Activated naive CD8-positive, alpha-beta T cell (primary cell): Measurements from ENCODE around the gene MCCD1.
"Not testable (repeated sequence)": the region's sequence is repeated elsewhere in the genome, so short reads cannot be mapped to it uniquely, and the experiment has no call there.

Experiments
- H3K27ac Mint-ChIP-seq: one replicate; pipeline ENCODE4 v1.8.0; 2021; ENCODE audit warnings: mixed read lengths
- H3K27me3 Mint-ChIP-seq: one replicate; pipeline ENCODE4 v1.8.0; 2021; ENCODE audit warnings: mixed read lengths
- H3K36me3 Mint-ChIP-seq: one replicate; pipeline ENCODE4 v1.8.0; 2021; ENCODE audit warnings: mixed read lengths
- H3K4me1 Mint-ChIP-seq: one replicate; pipeline ENCODE4 v1.8.0; 2021; ENCODE audit warnings: low read depth, mixed read lengths
- H3K4me3 Mint-ChIP-seq: one replicate; pipeline ENCODE4 v1.8.0; 2021; ENCODE audit warnings: mild to moderate bottlenecking, mixed read lengths
- H3K9me3 Mint-ChIP-seq: one replicate; pipeline ENCODE4 v1.8.0; 2021; ENCODE audit warnings: low read depth, mixed read lengths

Gene MCCD1

DNA sequence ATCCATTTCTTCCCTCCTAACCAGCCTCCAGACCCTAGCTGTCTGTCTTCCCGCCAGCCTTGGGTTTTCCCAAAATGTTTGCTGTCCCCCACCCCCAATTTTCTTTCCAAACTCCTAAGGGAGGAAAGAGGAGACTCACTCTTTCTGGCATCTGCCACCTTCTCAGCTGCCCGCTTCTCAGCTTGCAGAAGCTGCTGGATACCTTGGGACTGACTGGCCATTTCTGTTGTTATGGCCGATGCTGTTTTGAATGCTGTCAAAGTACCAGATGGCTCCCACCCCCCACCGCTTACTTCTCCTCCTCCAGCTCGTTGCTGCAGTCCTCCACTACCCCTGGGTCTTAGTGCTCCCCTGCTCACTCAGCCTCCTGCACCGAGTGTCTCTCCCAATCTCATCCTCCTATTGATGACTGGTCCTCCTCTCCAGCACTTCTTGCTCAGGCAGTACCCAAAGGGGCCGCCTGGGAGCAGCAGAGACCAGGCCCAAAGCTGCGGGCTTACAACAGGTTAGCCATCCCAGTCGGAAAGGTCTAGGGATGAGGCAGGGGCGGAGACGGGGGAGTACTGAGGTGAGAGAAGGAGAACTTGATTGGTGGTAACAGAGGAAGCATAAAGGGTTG lies 17.7 kb downstream of the MCCD1 start, which contains the start of gene ATP6V1G2:
Gene ATP6V1G2, minus strand, starts transcription at position 270 of the 619 bp plus-strand sequence. Its CDS starts 49 bp downstream, at position 221.
- Mint-ChIP-seq H3K27ac (peak within 1 kb of the TSS; percentile 93), H3K9me3 (no peaks in the 10 kb centered on the region), H3K27me3 (no peaks in the 10 kb centered on the region), H3K36me3 (peaks cover 2% of the 10 kb centered on the region), H3K4me1 (peaks cover 35% of the 10 kb centered on the region), H3K4me3 (peak within 1 kb of the TSS; percentile 89)

GRCh38 chr6:31546958-31547726 lies 18.4 kb downstream of the MCCD1 start, which contains the start of gene NFKBIL1:
Gene NFKBIL1 (plus strand): TSS chr6:31547608. CDS start chr6:31547695, 87 bp downstream.
- peaks cover 2% of the 10 kb centered on the region for H3K36me3 Mint-ChIP-seq
- no peaks in the 10 kb centered on the region for H3K9me3 Mint-ChIP-seq
- peaks cover 36% of the 10 kb centered on the region for H3K4me1 Mint-ChIP-seq
- peak within 1 kb of the TSS; percentile 89 for H3K4me3 Mint-ChIP-seq
- no peaks in the 10 kb centered on the region for H3K27me3 Mint-ChIP-seq
- peak within 1 kb of the TSS; percentile 93 for H3K27ac Mint-ChIP-seq

GRCh38 chr6:31547727-31548543 lies 19.2 kb downstream of the MCCD1 start:
- Mint-ChIP-seq H3K36me3 (peaks cover 2% of the 10 kb centered on the region), H3K27me3 (no peaks in the 10 kb centered on the region), H3K27ac (peak overlapping the region; percentile 93), H3K4me3 (peak overlapping the region; percentile 89), H3K9me3 (no peaks in the 10 kb centered on the region), H3K4me1 (peaks cover 34% of the 10 kb centered on the region)

DNA sequence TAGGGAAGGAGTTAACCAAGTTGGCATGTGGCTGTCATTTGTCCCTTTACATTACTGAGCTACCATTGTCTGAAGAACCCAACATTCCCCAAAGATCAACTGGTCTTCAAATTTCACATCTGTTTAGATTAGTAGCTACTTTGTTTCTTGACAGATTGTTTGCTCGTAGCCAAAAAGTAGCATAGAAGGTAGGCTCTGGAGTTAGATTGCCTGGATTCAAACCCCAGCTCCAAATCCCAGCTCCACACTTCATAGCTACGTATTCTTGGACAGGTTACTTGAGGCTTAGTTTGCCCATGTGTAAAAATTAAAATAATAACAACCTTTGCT lies 19.7 kb downstream of the MCCD1 start:
- peaks cover 29% of the 10 kb centered on the region for H3K4me1 Mint-ChIP-seq
- H3K27me3 Mint-ChIP-seq: no peaks in the 10 kb centered on the region
- no peaks in the 10 kb centered on the region for H3K9me3 Mint-ChIP-seq
- H3K4me3 Mint-ChIP-seq: peak overlapping the region; percentile 31
- H3K27ac Mint-ChIP-seq: peak overlapping the region; percentile 54
- peaks cover 2% of the 10 kb centered on the region for H3K36me3 Mint-ChIP-seq

DNA sequence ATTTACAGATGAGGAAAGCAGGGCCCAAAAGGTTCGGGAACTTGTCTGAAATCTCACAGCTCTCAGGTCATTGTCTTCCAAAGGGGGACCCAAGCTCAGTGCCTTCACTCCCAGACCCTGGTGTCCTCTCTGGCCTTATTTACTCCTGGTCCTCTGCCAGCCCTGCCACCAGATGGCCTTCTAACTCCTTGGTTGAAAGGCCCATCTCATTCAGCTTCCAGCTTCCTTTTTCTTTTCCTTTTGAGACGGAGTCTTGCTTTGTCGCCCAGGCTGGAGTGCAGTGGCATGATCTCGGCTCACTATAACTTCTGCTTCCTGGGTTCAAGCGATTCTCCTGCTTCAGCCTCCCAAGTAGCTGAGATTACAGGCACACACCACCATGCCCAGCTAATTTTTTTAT lies 22.6 kb downstream of the MCCD1 start:
- Mint-ChIP-seq H3K4me3 (peak overlapping the region; percentile 52), H3K4me1 (peaks cover 43% of the 10 kb centered on the region), H3K27ac (peak overlapping the region; percentile 83)
- H3K27me3 Mint-ChIP-seq, H3K9me3 Mint-ChIP-seq, H3K36me3 Mint-ChIP-seq: not testable (repeated sequence)

DNA sequence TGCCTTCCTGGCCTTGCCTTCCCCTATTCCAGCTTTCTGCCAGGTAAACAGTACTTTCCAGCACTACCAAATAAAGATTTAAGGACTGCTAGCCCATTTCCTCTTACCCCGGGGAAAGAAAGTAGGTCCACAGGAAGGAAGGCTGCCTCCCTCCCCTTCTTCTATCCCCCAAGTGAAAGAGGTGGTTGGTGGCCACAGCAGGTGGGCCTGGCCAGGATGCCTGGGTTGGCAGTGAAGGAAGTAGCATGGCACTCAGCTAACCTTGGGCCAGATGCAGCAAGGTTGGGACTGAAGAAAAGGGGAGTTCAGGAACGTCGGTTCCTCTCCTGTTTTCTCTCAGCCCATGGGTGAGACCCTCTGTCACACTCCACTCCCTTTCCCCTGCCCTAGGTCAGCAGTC lies 27.5 kb downstream of the MCCD1 start:
- H3K4me1 Mint-ChIP-seq: peaks cover 63% of the 10 kb centered on the region

DNA sequence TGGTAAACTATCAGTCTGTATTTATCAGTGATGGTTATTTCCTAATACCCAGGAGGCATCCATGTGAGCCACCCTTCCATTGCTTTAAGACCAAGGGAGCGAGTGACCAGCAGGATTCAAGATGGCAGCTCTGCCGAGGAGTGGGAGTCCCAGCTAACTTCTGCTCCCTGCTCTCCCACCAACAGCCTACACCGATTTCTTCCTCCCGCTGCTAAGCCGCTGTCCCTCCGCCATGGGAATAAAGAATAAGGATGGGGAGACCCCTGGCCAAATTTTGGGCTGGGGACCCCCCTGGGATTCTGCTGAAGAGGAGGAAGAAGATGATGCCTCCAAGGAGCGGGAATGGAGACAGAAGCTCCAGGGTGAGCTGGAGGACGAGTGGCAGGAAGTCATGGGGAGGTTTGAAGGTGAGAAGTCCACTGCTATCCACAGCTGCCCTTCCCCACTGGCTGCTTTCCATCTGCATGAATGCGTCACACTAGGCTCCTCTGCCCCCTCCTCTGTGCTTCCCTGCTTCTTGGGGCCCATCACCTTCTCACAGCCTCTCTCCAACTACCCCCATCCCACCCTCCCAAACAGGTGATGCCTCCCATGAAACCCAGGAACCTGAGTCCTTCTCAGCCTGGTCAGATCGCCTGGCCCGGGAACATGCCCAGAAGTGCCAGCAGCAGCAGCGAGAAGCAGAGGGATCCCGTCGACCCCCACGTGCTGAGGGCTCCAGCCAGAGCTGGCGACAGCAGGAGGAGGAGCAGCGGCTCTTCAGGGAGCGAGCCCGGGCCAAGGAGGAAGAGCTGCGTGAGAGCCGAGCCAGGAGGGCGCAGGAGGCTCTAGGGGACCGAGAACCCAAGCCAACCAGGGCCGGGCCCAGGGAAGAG lies 28.9 kb downstream of the MCCD1 start:
- Mint-ChIP-seq H3K4me1 (peaks cover 72% of the 10 kb centered on the region), H3K36me3 (peaks cover 14% of the 10 kb centered on the region), H3K27ac (peak overlapping the region; percentile 97), H3K4me3 (peak overlapping the region; percentile 63), H3K27me3 (no peaks in the 10 kb centered on the region), H3K9me3 (no peaks in the 10 kb centered on the region)

More for the DNA sequence above, 27.5 kb downstream of the MCCD1 start:
- H3K36me3 Mint-ChIP-seq: peaks cover 8% of the 10 kb centered on the region
- no peak overlapping the region for H3K4me3 Mint-ChIP-seq
- H3K9me3 Mint-ChIP-seq: no peaks in the 10 kb centered on the region
- H3K27ac Mint-ChIP-seq: peak overlapping the region; percentile 72
- no peaks in the 10 kb centered on the region for H3K27me3 Mint-ChIP-seq

GRCh38 chr6:31558318-31558625 lies 29.5 kb downstream of the MCCD1 start:
- peak overlapping the region; percentile 97 for H3K27ac Mint-ChIP-seq
- peak overlapping the region; percentile 80 for H3K4me3 Mint-ChIP-seq
- peaks cover 16% of the 10 kb centered on the region for H3K36me3 Mint-ChIP-seq
- H3K4me1 Mint-ChIP-seq: peaks cover 78% of the 10 kb centered on the region
- H3K27me3 Mint-ChIP-seq: no peaks in the 10 kb centered on the region
- no peaks in the 10 kb centered on the region for H3K9me3 Mint-ChIP-seq

- Mint-ChIP-seq H3K9me3 (no peaks in the 10 kb centered on the region), H3K27me3 (no peaks in the 10 kb centered on the region), H3K4me3 (peak overlapping the region; percentile 80), H3K36me3 (peaks cover 19% of the 10 kb centered on the region), H3K27ac (peak overlapping the region; percentile 97), H3K4me1 (peaks cover 84% of the 10 kb centered on the region)
These were observed 30.1 kb downstream of the MCCD1 start for GRCh38 chr6:31558631-31559500.

GRCh38 chr6:31559606-31559957 lies 30.8 kb downstream of the MCCD1 start:
- peaks cover 20% of the 10 kb centered on the region for H3K36me3 Mint-ChIP-seq
- H3K4me3 Mint-ChIP-seq: peak overlapping the region; percentile 80
- H3K27me3 Mint-ChIP-seq: no peaks in the 10 kb centered on the region
- no peaks in the 10 kb centered on the region for H3K9me3 Mint-ChIP-seq
- H3K27ac Mint-ChIP-seq: peak overlapping the region; percentile 97
- H3K4me1 Mint-ChIP-seq: peaks cover 83% of the 10 kb centered on the region

DNA sequence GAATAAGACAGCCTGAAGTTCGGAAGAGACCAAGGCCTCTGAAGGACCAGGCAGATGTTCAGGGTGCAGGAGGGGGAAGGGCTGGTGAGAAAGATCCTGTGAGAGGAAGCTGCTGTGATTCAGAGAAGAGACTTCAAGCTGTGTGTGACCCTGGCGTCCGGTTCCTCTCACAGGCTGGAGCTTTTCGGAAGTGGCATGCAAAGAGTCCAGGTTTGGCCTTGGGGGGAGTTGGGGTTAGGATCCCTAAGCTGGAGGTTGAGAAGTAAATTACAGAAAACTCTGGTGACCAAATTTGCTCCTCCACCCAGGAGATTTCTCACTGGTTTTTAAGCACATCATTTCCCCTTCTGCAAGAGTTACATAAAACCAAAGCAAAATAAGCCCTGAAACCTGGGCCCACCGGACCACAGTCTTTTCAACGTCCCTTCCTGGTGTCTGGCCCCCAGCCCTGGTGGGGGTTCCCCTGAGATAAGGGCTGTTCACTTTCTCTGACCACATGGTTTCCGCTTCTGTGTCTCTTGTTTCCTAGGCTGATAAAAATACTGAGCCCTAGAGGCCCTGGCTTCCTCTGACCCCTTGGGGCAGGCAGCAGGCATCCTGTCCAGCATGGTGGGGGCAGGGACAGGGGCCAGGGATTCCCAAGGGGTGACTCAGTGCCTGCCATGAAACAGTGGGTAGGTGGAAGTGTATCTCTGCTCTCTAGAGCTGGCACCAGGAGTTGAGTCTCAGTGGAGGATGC lies 31.4 kb downstream of the MCCD1 start:
- Mint-ChIP-seq H3K36me3 (peaks cover 23% of the 10 kb centered on the region), H3K4me3 (peak overlapping the region; percentile 80), H3K4me1 (peaks cover 84% of the 10 kb centered on the region), H3K9me3 (no peaks in the 10 kb centered on the region), H3K27ac (peak overlapping the region; percentile 97), H3K27me3 (no peaks in the 10 kb centered on the region)

DNA sequence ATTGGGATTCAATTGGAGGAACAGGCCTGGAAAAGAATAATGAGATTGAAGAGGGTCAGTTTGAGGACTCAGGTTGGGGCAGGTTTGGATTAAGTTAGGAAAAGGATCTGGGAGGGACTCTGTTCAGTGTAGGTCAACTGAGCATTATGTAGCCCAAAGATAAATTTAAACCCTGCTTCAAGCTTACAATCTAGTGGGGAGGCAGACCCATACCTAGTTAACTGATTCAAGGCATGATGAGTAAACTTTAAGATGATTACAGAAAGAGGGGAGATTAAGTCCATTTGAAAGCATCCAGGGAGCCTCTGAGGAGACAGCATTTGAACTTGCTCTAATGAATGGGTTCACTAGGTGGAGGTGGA lies 31.9 kb downstream of the MCCD1 start:
- H3K9me3 Mint-ChIP-seq: no peaks in the 10 kb centered on the region
- peaks cover 89% of the 10 kb centered on the region for H3K4me1 Mint-ChIP-seq
- H3K36me3 Mint-ChIP-seq: peaks cover 23% of the 10 kb centered on the region
- H3K27ac Mint-ChIP-seq: peak overlapping the region; percentile 97
- no peaks in the 10 kb centered on the region for H3K27me3 Mint-ChIP-seq
- H3K4me3 Mint-ChIP-seq: peak overlapping the region; percentile 80
